GM21717 (cell line): ENCODE data around the gene ENPP1.
"Not testable (repeated sequence)": the region's sequence is repeated elsewhere in the genome, so short reads cannot be mapped to it uniquely, and the experiment has no call there.

ENCODE experiments used
- ATAC-seq: cut with Tn5 transposase; IDR thresholded peaks from one replicate; pipeline ENCODE4 v1.9.1; 2021; ENCODE audit warnings: mild to moderate bottlenecking, moderate library complexity; ENCODE audit not compliant: unreplicated experiment

Gene ENPP1

GRCh38 chr6:131911951-131912350, 104.1 kb downstream of the ENPP1 start:
- no peak for ATAC-seq

- ATAC-seq: no peak
These were observed 106.4 kb downstream of the ENPP1 start for GRCh38 chr6:131914234-131914633.

GRCh38 chr6:131914967-131915751, 107.3 kb downstream of the ENPP1 start:
- ATAC-seq: peak; percentile 82

- not testable (repeated sequence) for ATAC-seq
These were observed 108.4 kb downstream of the ENPP1 start for GRCh38 chr6:131916091-131916796.

- no peak for ATAC-seq
These were observed 109.0 kb downstream of the ENPP1 start for GRCh38 chr6:131916847-131917246.

GRCh38 chr6:131917318-131917717, 109.5 kb downstream of the ENPP1 start:
- ATAC-seq: no peak

GRCh38 chr6:131917763-131918649, 110.2 kb downstream of the ENPP1 start:
- ATAC-seq: no peak

GRCh38 chr6:131918650-131919355, 111.0 kb downstream of the ENPP1 start:
- no peak for ATAC-seq

- no peak for ATAC-seq
These were observed 112.8 kb downstream of the ENPP1 start for GRCh38 chr6:131920656-131921055.

GRCh38 chr6:131923356-131923755, 115.5 kb downstream of the ENPP1 start:
- ATAC-seq: no peak

GRCh38 chr6:131924881-131925474, 117.2 kb downstream of the ENPP1 start:
- ATAC-seq: no peak

GRCh38 chr6:131929264-131929663, 121.4 kb downstream of the ENPP1 start:
- no peak for ATAC-seq

- ATAC-seq: no peak
These were observed 122.2 kb downstream of the ENPP1 start for GRCh38 chr6:131929976-131930375.

GRCh38 chr6:131931063-131931750, 123.4 kb downstream of the ENPP1 start:
- no peak for ATAC-seq

- no peak for ATAC-seq
These were observed 128.3 kb downstream of the ENPP1 start for GRCh38 chr6:131936156-131936555.

- ATAC-seq: no peak
These were observed 129.4 kb downstream of the ENPP1 start for GRCh38 chr6:131937226-131937625.

GRCh38 chr6:131937703-131938631, 130.1 kb downstream of the ENPP1 start:
- no peak for ATAC-seq
